Middle frontal gyrus (tissue), 1 donor: ENCODE measurements around the gene USP46.

ENCODE experiments used
- DNase-seq: peaks from one replicate; pipeline ENCODE4 v3.0.0-alpha.2; 2015; ENCODE audit warnings: low spot score; ENCODE audit errors: extremely low spot score

The USP46 gene

DNA sequence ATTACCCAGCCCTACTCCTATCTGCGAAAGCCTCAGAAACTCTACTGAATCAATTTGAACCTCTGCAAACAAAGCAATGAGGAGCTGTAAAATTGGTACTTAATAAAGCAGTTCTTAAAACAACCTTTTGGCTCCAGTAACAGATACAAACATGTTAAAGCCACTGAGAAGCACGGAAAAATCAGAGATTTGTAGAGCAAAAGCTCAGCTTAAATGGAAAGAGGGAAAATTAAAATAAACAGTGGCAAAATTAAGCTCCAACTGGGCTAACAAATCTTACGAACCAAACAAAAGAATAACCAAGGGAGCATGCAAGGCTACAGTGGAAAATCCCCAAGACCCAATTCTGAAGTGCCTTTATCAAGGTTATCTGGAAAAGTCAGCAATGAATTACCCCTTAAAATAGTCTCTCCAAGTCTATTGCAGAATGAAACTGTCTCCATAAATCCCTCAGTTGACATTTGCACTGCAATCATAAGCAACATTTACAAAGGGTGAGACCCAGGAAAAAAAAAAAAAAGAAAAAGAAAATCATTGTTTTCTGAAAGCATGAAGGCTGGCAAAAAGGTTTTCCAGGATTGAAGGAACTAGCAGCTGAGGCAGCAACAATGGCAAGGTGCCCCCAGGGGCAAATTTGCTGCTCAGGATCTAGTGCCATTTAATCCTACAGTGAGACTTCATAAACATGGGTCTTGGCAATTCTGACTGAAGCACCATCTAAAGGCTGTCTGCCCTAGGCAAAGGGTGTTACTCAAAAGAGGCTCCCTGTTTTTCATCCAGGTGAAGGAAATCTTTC, 40.1 kb downstream of the USP46 start:
- DNase-seq, result no peak

DNA sequence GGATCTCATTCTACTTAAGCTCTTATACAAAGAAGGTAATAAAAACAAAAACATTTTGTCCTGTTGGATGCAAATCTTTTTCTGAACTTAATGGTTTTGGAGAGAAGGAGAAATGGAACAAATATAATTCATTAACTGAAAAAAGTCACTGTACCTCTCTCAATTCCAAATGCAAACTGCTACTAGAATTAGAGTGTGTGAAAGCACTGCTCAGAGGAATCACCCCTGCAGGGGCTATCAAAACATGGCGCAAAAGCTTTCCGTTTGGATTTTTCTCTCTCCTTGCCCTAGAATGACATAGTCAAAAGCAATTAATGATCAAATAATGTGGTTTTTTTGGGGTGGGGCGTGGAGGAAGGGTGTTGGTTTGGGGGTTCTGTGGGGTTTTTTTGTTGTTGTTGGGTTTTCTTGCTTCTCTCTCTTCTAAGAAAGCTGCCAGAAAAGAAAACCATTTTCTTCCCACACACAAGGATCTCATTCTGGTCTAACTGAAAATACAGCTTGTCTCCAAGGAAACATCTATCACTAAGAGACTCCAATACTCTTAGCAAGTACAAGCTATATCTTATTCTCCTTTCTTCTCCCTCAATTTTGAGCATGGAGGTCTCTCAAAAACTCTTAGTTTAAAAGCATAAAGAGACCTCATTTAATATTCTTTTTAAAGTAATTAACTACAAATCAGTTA, 41.6 kb downstream of the USP46 start:
- no peak for DNase-seq

DNA sequence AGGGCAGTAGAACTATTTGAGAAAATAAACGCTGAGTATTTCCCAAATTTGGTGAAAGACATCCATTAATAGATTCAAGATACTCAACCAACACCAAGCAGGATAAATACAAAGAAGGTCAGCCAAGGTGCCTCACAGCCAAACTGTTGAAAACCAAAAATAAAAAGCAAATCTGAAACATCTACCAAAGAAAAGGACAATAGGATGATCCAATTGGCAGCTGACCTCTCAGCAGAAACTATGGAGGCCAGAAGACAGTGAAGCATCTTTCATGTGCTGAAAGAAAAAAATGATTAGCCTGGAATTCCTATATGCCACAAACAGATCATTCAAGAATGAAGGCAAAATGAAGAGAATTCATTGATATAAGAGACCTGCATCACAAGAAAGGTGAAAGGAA, 44.9 kb downstream of the USP46 start:
- DNase-seq, result no peak

DNA sequence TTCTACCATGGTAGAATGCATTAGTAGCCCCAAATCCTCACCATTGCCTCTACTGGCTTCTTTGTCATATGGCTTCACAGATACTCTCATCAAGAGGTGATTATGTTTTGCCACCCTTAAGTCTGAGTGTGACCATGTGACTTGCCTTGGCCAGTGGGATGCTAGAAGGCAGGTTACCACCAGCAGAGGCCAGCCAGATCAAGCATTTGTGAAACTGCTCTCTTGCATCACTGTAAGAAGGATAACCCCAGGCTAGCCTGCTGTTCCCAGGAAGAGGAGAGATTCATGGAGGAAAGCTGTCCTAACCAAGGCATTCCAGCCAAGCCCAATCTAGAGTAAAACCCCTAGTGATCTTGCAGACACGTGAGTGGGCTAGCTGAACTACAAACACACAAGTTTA, 46.8 kb downstream of the USP46 start:
- DNase-seq, result no peak

DNA sequence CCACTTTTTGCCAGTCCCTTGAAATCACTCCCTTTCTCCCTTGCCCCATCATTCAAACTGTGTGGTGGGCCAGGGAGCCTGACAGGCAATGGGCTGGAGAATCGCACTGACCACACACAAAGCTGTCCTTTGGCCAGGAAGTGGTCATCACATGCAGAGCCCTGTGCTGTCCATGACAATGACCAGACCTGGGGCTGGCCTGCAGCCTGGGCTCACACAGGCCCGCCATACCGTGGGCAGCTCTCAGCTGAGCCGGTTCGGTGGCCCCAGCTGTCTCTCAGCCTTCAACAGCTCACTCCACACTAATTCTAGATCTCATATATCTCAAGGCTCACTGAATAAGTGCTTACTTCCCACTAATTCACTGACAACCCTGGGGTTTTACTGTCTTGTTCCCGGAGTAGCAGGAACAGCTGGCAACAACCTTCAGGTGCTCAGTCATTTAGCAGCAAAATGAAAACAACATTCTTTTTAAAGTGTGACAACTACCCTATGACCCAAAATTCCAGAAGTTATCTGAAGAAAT, 48.0 kb downstream of the USP46 start:
- no peak for DNase-seq

DNA sequence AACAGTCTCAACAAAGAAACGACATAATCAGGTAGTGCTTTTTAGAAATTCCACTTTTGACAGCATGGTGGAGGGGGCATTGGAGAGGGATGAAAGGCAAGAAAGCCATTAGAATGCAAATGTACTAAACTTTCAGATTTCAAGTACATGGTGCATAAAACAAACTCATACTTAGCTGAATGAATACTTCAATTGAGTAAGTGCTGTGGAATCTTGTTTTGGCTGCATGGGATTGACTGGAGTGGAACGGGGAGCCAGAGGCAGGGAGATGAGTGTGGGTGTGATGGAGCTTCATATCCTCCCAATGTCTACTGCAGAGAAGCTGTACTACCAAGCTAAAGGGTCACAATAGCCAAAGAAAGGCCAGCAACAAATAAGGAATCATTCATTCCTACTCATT, 52.4 kb downstream of the USP46 start:
- no peak for DNase-seq

DNA sequence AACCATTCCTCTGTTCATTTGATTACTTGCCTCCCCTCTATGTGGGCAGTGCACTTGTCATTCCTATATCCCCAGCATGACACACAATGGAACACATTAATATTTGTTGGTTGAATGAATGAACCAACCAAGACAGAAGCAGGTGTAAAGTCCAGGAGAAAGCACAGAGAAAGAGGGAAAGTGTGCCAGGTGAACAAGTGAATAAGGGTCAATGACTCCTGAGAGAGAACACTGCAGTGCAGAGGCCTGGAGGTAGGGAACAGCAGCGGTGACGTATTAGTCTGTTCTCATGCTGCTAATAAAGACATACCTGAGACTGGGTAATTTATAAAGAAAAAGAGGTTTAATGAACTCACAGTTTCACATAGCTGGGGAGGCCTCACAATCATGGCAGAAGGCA, 53.1 kb downstream of the USP46 start:
- no peak for DNase-seq

DNA sequence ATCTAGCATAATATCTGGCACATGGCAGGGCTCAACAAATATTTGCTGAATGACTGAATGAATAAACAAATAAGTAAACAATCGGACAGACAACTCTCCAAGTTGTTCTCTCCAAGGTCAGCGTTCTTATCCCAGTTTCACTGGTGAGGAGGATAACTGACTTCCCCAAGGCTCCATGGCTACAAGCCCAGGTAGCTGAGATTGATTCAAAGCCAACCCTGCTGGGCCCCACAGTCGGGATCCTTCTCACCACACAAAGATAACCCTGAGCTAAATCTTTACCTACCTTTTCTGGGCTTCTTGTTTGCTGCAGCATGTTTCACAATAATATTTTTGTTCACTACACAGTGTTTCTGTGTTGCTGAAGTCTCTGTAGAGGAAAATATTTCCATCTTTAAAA, 54.9 kb downstream of the USP46 start:
- no peak for DNase-seq

DNA sequence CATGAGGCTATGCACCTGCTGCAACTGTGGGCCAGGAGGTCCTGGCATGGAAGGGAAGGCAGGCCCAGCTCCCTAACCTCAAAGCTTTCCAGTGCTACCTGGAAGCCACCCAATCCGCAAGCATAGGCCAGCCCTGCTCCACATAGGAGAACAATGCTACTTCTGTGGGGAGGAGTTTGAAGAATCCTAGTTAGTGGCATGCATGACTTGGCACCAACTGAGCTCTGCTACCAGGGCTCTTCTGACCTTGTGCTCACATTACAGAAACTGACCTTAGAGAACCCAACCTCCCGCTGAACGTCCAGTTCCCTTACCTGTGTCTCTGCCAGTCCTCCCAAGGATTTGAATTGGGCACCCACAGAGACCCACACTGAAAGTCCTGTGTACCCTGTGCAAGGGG, 58.8 kb downstream of the USP46 start:
- no peak for DNase-seq

DNA sequence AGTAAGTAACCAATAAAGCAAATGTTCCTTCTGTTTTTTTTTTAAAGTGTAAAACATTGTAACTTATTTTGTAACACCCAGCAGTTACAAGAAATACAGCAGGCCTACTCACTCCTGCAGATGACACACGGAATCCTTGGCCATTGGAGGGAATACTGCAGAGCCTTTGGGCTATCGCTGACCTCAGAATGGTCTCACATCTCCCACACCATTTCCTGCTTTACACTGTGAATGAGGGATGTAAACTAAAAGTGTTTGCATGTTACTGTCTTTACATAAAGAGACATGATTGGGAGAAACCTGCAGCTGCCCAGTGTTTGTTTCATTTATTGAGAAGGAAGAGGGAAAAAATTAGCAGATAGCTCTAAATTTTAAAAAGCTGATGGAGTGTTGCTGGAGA, 64.1 kb downstream of the USP46 start:
- DNase-seq, result no peak

DNA sequence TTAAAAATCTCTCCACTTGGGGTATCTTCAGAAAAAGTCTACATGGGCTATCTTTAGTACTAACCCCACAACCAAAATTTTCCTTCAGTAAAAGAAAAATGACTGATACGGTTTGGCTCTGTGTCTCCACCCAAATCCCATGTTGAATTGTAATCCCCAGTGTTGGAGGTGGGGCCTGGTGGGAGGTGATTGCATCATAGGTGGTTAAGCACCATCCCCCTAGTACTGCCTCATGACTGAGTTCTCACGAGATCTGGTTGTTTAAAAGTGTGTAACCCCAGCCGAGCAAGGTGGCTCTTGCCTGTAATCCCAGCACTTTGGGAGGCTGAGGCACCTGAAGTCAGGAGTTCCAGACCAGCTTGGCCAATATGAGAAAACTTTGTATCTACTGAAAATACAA, 66.8 kb downstream of the USP46 start:
- DNase-seq, result no peak

DNA sequence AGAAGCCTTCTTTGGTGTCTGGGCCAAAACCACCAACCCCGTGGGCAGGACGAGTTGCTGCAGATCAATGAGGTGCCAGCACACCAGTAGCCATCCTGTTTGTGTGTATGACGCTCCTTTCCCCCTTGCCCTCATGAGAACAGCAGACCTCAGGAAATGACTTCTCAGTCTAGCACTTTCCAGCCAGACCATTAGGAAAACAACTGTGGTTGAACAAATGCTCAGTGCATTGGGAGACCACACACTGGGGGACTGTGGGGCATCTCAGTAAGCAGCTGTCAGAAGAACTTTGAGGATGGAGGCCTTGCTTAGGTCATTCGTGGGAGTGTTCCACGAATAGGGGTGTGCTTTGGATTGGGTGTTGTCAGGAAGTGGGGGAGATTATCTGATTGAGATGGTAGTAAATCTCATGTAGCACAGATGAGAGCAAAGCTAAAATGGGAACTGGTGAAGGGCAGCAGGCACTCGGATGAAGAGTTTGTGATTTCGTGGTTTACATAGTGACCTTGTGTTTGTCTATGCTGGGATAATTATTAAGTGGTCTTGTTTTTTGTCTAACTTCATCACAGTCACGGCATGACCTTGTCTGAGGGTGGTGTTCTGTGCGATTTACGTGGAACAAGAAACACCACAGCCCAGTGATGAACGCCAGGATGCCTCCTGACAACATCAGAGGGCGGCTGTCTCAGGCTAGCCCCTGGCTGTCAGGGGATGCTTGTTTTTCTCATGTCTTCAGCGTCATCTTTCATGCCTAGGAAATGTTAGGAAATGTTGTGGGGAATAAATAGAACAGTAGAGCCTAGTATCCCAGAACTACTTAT, 70.1 kb downstream of the USP46 start:
- DNase-seq, result no peak

DNA sequence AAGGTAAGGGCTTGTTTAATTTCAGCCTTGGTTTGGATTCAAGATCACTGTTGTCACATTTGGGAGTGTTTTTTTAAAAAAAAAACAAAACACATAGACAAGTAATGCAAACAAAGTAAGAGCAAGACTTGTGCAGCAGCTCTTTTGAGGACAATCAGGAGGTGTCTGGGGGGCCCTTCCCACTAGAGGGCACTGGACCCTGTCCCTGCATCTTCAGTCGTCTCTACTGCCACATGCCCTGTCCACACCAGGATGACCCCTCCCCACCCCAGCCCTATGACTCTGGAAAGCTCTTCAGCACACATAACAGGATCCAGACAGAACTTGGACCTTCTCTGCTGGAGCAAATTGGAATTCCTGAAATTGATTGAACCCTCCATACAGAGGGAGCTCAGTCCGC, 71.0 kb downstream of the USP46 start:
- DNase-seq, result no peak

DNA sequence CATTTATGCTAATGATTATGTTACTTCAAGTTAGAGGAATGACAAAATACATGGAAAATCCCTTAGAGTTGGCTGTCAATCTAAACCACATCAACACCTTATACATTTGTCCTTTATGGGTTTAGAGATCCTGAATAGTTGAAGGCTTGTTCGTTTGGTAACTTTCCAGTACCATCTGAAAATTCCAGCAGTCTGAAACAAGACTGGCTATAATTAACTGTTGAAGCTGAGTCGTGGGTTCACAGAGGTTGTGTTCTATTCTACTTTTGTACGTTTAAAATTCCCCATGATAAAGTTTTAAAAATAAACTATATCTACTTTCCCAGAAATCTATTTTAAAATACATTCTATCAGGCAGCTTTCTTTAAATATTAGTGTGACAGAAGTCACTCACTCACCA, 73.0 kb downstream of the USP46 start:
- no peak for DNase-seq

DNA sequence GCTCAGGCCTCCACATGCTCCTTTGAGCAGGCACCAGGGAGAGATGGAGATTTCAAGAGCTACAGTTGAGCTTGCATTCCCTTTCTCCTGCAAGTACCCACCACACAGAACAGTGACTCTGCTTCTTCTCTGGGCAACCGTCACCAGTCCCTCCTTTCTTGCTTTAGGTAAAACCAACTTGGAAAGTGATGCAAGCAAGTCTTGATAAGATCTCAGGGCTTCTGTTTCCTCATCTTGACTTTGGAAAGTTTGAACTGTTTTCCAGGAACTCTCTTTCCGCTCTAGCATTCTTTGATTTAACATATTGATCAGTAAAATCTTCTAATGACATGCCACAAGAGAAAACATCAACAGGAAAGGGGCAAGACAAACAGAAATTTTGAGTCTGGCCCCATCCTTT, 73.7 kb downstream of the USP46 start:
- DNase-seq, result no peak

DNA sequence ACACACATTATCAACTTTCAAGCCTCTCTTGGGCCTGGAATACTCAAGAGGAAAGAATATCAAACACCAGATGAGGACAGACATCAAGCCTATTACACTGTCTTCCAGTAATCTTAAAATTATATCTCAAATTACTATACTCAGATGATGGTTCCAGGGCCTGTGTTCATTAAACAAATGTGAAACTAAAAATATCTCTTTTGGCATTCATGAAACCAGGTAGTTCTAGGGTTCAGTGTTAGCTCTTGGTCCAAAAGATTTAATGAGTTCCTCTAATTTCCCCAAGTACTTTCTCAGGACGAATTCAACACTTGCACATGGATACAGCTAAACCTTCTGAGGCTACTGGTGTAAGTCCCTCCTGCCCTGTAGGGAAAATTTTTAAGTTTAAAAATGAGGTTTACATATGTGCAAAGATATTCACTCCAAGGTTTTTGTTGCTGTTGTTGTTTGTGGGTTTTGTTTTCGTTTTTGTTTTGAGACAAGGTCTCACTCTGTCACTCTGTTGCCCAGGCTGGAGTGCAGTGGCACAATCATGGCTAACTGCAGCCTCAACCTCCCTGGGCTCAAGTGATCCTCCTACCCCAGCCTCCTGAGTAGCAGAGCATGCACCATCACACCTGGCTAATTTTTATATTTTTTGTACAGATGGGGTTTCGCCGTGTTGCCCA, 79.4 kb downstream of the USP46 start:
- DNase-seq, result no peak

DNA sequence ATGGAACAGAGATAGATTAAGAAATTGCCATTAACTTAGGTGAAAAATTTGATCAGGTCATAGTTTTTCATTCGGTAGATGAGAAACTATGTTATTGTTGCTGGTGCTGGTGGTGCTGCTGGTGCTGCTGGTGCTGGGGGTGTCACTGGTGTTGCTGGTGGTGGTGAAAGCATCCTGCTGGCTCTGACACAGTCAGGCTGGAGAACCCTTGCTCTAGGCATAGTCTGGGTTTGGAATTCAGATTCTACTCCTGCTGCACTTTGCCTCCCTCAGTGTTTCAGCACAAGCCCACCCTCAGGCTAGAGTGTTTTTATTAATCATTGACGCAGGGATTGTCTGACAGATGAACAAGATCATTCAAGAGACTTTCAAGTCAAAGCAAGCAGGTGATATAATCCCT, 80.2 kb downstream of the USP46 start:
- DNase-seq, result no peak

DNA sequence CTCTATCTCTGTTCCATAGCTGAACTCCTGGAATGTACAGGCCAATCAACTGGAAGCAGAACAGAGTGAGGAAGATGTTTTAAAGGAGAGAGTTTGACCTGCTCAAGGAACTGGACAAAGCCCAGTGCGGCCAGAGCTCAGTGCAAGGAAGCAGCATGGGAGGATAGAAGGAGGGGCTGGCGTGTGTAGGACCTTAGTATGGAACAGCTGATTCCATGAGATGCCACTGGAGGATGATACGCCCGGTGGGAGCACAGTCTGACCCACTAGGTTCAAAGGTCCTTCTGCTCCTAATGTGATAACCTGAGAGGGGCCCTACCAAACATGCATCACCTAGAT, 81.5 kb downstream of the USP46 start:
- no peak for DNase-seq

DNA sequence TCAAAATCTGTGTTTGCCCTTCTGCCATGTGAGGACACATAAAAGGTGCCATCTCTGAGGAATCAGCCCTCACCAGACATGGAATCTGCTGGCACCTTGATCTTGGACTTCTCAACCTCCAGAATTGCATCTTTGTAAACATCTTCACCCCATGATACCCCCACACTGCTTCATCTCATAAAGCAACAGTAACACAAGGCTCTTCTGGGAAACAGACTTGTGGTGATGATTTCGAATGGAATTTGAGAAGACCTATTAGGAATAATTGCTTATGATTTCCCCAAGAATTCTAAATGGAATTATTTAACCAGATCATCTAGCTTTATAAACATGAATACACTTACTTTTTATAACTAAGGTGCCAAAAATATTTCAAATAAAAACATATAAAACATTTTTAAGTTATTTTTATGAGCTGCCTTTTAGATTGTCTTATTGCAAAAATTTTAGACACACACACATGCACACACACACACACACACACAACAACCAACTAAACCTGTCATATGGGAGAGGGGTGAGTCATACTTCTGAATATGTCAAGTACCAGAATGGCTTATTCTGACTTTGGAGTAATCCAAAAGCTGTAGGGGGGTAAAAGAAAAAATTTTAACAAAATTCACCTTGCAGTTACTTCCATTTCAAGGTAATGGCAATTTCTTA, 82.0 kb downstream of the USP46 start:
- no peak for DNase-seq

DNA sequence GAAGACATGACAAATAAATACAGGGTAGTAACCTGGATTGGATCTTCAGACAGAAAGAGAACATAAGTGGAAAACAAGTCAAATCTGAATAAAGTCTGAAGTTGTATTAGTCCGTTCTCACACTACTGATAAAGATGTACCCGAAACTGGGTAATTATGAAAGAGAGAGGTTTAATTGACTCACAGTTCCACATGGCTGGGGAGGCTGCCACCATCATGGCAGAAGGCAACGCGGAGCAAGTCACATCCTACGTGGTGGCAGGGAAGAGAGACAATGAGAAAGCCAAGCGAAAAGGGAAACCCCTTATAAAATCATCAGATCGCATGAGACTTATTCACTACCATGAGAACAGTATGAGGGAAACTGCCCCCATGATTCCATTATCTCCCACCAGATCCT, 82.8 kb downstream of the USP46 start:
- no peak for DNase-seq

DNA sequence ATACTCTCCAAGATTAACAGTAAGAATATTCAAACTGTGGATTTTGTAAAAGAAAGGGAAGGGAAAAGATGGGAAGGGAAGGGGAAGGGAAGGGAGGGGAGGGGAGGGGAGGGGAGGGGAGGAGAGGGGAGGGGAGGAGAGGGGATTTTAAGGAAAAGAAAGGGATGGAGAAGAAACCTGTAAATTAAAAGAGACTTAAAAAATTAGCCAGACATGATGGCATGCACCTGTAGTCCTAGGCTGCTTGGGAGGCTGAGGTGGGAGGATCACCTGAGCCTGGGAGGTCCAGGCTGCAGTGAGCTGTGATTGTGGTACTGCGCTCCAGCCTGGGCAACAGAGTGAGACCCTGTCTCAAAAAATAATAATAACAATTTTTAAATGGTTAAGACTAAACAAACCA, 83.7 kb downstream of the USP46 start:
- no peak for DNase-seq
